GM18517 (cell line): ENCODE data around the gene COBLL1.
"Not testable (repeated sequence)": the region's sequence is repeated elsewhere in the genome, so short reads cannot be mapped to it uniquely, and the experiment has no call there.

Experiments used
- ATAC-seq: cut with Tn5 transposase; IDR thresholded peaks from one replicate; pipeline ENCODE4 v1.9.1; 2021; ENCODE audit warnings: mild to moderate bottlenecking, moderate library complexity; ENCODE audit not compliant: unreplicated experiment

Gene COBLL1

DNA sequence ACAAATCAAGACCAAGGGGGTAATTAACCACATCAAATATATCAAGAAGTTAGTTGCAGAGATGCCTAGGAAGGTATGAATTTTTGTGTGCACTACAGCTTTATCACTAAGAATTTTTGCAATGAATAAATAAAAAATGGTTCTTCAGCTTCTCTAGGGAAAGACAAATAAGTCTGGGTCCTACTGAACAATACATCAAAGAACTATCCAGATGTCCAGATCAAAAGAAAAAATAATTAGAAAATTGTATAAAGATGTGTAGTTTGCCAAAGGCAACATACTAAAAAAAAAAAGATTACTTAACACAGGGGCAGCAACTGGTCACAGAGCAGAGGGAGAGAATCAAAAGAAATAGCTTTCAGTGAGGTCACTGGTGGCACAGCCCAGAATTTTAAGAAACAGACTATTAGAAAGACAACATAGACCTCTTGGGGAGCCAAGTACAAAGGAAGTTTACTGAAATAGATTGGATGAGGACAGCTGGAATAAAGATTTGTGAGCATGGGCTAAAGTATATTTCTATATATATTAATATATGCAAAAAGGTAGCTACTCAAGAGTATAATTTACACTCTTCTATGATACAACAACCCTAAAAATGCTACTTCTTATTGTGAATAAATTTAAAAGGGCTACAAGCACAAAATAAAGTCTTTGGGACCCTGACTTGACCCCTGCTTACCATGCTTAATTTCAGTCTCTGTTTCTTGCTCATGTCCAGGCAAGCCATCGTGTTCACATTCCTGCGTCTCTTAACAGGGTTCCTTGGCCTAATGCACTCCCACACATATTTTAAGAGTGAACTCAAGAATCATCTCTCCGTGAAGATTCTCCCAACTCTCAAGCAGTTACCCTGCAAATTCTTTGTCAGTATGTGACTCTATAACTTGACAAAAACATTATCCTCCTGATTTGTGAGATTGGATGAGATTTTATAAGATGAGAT is 121.4 kb downstream of the COBLL1 start:
- ATAC-seq = no peak

DNA sequence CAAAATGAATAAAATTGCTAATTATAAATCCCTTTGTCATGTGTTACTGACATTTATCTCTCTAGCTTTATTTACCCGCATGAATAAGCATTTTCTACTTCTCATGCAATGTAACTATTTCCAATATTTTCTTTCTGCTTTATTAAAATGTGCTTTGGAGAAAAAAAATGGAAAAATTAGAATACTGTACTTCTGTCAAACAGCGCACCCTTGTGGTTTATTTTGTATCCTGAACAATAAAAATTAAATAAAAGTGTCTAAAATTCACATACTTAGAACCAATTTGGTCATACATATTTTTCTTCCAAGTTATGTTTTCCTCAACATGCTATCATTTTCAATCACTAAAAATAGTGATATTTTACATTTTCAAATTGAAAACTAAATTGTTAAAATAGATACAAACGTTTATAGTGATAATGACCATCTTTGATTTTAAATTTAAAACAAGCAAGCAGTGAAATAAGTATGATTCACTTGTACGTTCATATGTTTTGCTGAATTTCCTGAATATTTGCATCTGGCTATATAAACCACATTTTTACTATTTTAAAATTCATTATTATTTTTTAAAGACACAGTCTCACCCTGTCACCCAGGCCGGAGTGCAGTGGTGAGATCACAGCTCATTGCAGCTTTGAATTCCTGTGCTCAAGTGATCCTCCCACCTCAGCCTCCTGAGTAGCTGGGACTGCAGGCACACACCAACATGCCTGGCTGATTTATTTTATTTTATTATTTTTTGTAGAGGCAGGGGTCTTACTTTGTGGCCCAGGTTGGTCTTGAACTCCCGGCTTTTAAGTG is 124.4 kb downstream of the COBLL1 start:
- ATAC-seq = no peak

DNA sequence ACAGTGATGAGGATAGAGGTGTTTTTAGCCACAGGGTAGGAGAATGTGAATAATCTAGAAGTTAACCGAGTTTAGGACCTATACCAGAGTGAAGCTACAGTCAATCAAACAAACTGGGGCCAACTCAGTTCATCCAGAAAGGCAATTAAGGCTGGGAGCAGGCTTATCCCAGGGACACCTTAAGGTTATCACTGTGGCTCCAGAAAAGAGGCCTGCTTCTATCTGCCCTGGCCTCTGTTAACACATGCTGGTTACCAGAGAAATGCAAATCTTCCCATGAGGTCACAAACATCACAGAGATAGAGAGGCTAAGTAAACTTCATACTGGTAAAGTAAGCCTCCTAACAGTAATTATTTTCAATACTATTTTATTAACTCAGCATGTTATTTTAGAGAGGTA is 127.2 kb downstream of the COBLL1 start:
- ATAC-seq = no peak

DNA sequence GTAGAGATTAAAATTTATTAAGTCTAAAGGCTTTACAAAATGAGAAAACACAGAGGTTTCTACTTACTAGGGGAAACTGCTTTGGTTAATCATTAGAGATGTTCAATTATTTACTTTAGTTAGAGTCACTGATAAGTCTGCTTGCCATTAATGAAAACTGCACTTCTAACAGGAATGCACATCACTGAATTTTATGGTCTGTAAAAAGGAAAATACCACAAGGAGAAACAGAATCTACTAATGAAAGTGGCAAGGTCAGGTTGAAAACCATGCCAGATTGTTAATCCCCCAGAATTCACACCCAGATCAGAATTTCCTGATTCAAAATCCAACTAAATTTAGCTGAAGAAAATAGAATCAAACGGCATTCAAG is 129.9 kb downstream of the COBLL1 start:
- no peak for ATAC-seq

DNA sequence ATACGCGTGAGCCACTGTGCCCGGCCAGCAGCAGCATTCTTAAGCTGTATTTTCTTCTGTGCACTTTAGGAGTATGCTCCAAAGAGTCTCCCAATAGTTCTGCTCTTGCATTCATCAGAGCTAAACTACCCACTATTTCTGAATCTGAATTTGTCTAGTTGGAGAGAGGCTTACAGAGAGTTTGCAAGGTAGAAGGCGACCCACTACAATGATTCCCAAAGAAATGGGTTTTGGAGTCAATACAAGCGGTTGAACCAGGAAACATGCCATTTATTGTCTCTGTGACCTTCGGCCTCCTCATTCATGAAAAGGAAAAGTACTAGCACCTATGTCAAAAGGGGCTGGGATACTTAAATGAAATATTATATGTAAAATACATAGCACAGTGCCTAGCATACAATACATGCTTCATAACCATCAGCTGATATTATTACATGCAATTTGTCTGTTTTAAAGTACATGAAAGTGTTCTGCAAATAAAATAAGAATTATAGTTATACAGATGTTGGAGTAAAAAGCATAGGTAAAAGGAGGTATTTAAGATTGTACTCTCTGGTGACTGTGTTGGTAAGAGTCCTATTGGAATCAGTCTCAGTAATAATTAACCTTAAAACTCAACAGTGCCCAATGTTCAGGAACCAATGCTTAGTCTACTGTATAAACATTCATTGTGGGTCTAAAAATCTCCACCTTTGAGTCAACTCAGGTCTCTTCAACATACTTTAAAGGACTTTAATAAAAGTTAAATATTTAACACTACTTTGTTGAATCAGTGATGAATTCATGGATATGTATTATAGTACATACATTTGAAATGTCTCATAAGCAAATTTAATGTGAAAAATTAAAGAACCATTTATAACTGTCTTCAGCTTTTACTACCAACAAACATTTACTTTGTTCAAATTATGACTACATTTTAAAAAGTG is 130.5 kb downstream of the COBLL1 start:
- no peak for ATAC-seq

DNA sequence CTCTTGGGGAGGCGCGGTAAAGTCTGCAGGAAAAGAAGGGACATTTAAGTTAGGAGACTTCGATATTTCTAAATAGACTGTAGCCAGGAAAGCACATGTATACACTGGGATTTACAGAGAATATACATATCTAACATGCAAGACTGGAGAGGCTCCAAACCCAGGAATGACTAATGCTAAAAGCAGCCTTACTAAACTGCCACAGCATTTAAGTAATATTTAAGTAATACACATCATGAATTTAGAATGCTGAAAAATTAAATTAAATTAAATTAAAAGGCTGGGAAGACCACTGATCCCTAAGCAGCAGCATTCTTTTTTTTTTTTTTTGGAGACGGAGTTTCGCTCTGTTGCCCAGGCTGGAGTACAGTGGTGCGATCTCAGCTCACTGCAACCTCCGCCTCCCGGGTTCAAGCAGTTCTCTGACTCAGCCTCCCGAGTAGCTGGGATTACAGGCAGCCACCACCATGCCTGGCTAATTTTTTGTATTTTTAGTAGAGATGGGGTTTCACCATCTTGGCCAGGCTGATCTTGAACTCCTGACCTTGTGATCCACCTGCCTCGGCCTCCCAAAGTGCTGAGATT is 131.3 kb downstream of the COBLL1 start:
- not testable (repeated sequence) for ATAC-seq

DNA sequence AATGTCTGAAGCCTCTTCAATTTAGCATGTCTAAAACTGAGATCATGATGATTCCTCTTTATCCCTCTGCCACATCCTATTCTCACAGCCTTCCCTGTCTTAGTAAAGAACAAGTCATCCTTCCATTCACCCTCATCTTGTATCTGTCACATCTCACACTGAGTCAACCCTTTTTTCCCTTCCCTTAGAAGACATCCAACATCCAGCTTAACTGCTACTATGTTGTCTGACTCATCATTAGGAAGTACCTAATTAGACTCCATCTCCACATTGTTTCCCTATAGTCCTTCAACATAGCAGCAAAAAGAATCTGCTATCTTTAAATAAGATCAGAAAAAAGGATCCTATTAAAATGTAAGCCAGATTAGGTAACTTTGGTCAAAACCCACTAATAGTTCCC is 135.1 kb downstream of the COBLL1 start:
- no peak for ATAC-seq

DNA sequence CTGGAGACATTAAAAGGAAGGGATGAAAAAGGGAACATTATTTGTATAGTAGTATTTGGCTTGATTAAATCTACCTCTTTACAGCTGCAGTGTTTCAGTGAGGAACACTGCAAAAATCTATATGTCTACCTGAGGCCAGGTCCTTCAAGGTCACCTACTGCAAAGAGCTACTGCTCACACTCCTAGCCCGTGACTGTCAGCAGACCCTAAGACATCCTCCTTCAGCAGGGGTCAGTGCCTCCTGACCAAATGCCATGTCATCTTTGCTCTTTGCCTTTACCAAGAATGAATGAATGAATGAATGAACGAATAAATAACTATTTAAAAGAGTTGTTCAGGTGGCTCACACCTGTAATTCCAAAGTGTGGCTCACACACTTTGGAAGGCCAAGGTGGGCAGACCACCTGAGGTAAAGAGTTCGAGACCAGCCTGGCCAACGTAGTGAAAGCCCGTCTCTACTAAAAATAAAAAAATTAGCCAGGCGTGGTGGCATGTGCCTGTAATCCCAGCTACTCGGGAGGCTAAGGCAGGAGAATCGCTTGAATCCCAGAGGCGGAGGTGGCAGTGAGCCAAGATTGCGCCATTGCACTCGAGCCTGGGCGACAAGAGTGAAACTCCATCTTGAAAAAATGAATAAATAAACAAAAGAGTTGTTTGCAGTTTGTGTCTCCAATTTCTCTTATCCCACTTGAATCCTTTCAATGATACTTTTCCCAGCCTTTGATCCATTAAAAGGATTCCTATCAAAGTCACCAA is 136.0 kb downstream of the COBLL1 start:
- no peak for ATAC-seq

DNA sequence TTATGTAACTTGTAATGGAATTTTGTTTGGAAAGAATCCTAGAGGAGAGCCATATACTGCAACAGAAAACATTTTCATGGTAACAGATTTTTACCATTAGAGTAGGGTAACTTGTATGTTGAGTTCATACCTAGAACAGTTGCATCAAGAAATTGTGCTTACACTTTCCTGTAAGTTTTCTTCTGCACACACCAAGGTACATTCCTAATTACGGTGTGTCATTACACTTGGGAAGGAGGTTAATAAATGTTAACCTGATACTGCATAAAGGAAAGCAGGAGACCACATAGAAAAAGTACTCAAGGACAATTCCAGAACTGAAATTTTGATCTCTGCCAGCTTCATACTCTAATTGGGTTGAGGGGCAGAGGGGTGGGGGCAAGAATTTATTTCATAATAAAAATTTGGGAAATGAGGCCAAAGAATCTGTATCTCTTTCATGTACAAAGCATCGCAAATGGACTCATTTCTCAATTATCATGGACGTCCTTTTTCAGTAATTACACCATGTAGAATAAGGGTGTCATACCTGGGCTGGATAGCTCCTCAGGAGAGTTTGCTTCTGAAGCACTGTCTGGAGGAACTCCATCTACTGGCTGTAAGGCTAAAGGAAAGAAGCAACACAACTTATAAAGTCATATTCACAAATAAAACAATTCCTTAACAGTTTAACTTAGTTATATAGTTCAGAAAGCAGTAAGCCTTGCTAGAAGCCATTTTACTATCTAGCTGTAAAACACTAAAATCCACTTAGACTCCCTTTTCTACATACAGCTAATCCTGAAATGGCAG is 137.5 kb downstream of the COBLL1 start:
- ATAC-seq = no peak

DNA sequence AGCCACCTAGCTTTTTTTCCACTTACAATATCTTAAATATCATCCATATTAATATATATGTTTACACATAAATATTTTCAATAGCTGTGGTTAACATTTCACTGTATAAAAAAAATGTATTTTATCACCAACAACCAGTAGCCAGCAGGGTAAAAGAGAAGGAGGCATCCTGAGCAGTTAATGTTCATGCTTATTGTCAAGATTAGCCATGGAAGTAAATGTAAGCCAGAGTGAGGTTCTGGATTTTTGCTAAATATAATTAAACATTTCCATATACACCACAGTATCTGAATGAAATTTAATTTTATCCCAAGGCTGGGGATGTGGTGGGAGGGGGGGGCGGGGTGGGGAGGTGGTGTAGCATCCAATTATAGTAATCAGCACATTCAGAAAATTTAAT is 140.1 kb downstream of the COBLL1 start:
- ATAC-seq = no peak

DNA sequence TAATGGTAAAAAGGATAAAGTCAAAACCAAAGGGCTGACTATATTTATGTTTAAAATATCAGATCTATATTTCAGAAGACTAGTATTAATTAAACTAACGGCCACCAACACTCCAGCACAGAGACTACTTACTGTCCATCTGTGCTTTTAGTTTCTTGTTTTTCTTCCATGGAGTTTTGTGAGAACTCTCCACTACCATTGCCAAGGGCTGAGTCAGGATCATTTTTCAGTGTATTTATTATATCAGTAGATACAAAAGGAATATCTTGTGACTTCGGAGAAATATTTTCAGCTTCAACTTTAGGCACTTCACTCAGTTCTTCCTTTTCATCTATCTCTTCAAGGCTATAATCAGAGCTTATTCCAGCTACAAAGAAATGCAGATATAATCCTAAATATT is 141.2 kb downstream of the COBLL1 start:
- ATAC-seq = no peak

DNA sequence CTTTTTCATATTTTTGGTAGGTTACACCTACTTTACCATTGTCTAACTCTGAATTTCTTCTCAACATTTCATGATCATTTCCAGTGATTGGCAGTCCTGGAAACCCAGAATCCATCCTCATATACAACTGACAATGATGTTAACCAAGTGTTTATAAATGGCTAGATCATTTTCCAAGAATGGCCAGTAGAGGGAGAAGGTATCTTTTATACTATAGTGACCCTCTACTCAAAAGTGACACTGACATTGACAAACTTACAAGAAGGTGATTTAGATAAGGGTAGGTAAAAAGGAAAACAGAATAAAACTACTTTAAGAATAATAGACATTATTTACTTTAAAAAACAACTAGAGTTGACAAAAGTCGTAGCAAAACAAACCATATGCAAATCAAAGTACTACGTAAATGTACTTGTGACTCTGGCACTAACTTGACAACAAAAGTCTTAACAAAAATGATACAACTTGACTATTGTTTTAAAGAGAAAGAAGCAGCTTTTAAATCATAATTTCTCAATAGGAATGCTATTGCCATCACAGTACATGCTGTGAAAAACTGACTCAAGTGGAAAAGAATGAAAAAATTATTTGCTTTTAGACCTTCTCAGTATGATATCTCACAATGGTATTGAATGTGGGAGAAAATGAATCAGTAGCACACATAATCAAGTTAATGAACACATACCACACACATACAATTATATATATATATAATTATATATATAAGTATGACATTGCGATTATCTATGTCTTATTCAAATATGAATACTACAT is 143.7 kb downstream of the COBLL1 start:
- ATAC-seq = no peak

DNA sequence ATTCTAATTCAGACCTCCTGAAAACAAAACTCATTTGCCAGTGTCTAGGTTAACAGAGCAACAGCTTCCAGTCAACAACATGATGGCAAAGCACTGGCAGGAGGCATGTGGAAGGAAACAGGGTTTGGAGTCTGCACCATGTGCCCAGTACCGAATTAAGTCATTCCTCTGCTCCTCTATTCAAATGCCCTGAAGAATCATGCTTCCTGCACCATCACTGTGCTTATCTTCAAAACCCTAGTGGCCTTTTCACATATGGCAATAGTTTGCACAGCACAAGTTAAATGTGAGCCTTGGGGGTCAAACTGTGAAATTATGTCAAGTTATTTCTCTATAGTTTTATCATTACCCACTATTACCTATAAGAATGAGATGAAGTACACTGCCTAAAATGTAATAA is 145.0 kb downstream of the COBLL1 start:
- no peak for ATAC-seq

DNA sequence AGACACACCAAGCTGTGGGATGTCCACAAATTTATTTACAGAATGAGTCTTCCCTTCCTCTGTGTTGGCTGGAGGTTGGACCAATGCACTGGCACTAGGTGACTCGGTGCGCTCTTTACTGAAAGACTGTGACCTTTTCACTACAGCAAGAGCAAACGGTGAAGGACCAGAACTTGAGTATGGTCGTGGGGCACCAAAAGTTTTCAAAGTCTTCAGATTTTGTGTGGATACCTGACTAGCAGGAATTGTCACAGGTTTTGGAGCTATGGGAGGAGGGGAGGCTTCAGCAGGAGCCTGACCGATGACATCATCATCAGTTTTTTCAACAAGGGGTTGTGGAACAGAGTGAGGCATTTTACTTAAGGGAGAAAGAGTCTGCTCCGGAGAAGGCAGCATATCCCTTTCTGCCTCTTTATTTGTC is 147.3 kb downstream of the COBLL1 start:
- ATAC-seq = no peak

DNA sequence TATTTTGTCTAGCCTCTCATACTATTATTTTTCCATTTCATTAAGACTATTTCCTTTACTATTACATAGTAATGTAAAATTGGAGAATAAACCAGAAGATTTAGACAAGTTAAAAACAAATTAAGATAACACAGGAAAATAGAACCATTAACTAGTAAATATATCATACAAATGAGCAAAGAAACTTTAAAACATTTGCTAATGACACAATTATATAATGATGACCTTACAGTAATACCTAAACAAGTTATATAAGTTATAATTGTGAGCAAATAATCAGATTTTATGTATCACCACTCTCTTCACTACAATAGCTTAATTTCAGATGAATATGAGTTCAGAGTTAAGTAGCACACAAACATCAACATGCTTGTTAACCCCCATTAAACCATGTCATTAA is 147.8 kb downstream of the COBLL1 start:
- ATAC-seq = no peak

DNA sequence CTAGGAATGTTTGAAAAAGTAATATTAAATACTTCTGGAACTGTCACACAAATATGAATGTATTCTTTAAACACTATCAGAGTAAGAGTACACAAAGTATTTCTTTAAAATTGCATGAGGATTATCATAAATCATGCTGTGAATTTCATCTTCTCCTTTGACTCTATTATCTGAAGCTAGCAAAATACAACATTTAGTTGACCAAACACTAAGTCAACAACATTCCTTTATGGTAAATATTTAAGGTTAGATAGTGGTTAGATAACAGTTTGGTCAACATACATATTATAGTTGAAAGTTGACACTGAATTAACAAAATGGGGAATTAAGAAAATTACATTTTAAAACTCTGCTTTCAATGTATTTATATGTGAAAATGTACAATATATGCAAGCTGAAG is 148.2 kb downstream of the COBLL1 start:
- no peak for ATAC-seq

DNA sequence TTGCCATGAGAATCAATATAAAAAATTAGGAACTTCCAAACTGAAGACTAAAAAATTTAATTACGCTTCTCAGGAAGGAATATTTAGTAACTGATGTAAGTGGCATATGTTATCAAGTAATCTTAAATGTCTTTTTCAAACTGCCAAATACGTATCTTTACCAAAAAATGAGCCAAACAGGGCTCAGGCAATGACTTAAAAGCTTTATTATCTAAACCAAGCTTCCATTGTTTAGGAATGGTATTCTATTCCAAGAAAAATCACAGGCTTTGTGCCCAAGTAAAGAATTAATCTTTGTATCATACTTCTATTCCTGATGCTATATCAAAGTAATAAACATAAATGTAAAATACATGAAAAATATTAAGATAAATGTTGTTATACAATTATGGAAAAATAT is 148.7 kb downstream of the COBLL1 start:
- ATAC-seq = no peak

DNA sequence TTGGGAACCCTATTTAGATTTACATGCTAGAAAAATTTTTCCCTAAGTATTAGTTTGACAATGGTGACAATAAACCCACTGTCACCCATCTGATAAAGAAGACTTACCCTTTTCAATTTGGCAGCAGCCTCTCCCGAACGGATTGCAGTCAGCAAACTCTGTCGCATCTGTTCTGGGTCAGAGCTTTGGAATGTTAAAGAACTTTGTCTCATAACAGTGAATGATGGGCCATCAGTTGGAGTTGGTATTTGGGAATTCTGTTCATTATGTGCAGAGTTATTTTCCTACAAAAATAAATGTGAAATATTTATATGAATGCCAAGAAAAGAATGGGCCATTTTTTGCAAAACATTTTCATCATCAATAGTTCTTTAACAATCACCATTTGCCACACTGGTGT is 149.5 kb downstream of the COBLL1 start:
- ATAC-seq = no peak
